Measurements from ENCODE around the gene GRAMD1A. TPM values are rescaled to one million over a fixed set of nuclear protein-coding genes. Genes with fewer than 3 reads are reported as not detected.

The GRAMD1A gene
- total RNA-seq, 1 donor from 2014 or later: 67.4 TPM

DNA sequence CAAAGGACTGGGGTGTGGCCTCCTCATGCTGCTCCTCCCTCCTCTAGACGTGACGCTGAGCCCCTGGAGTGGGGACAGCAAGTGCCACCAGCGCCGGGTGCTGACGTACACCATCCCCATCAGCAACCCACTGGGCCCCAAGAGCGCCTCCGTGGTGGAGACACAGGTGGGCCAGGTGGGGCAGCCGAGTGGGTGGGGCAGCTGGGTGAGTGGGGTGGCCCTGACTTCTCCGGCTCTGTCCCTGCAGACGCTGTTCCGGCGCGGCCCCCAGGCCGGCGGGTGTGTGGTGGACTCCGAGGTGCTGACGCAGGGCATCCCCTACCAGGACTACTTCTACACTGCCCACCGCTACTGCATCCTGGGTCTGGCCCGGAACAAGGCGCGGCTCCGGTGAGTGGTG, 19.0 kb downstream of the GRAMD1A start:
- Mint-ChIP-seq H3K27me3 (ENCODE audit: low read depth, unreplicated experiment) (no peaks in the 10 kb centered on the region), H3K9me3 (ENCODE audit: unreplicated experiment) (no peaks in the 10 kb centered on the region), H3K4me1 (ENCODE audit: low read depth, unreplicated experiment) (no peaks in the 10 kb centered on the region), H3K36me3 (ENCODE audit: low read depth, unreplicated experiment) (peaks cover 33% of the 10 kb centered on the region), H3K27ac (ENCODE audit: unreplicated experiment) (no peak overlapping the region), H3K4me3 (ENCODE audit: unreplicated experiment) (no peak overlapping the region)
- no peak overlapping the region for H3K4me2 ChIP-seq (ENCODE audit: low read length)
- no peak overlapping the region for H2AFZ ChIP-seq (ENCODE audit: low read depth, low read length)
- H3K27me3 ChIP-seq (ENCODE audit: insufficient read depth, low read length): no peaks in the 10 kb centered on the region
- FAIRE-seq: no peak
- H3K4me1 ChIP-seq (ENCODE audit: insufficient read depth, low read length): no peaks in the 10 kb centered on the region
- TF ChIP-seq, protein P1, sequence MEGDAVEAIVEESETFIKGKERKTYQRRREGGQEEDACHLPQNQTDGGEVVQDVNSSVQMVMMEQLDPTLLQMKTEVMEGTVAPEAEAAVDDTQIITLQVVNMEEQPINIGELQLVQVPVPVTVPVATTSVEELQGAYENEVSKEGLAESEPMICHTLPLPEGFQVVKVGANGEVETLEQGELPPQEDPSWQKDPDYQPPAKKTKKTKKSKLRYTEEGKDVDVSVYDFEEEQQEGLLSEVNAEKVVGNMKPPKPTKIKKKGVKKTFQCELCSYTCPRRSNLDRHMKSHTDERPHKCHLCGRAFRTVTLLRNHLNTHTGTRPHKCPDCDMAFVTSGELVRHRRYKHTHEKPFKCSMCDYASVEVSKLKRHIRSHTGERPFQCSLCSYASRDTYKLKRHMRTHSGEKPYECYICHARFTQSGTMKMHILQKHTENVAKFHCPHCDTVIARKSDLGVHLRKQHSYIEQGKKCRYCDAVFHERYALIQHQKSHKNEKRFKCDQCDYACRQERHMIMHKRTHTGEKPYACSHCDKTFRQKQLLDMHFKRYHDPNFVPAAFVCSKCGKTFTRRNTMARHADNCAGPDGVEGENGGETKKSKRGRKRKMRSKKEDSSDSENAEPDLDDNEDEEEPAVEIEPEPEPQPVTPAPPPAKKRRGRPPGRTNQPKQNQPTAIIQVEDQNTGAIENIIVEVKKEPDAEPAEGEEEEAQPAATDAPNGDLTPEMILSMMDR (IDR thresholded peaks at IDR 0.05; ENCODE audit: insufficient read depth, low read depth, low read length): no peak
- no peak for TF ChIP-seq EZH2 (IDR thresholded peaks at IDR 0.05; ENCODE audit: insufficient read depth, low read length)
- no peak for DNase-seq (ENCODE audit: low read depth)
- no peaks in the 10 kb centered on the region for H3K79me2 ChIP-seq (ENCODE audit: insufficient read depth, low read length)
- H3K9me3 ChIP-seq (ENCODE audit: insufficient read depth, low read depth, low read length): no peaks in the 10 kb centered on the region
- peaks cover 15% of the 10 kb centered on the region for H4K20me1 ChIP-seq (ENCODE audit: insufficient read depth, low read length)
- no peak overlapping the region for H3K4me3 ChIP-seq (ENCODE audit: insufficient read depth, low read depth, low read length)
- peaks cover 8% of the 10 kb centered on the region for H3K36me3 ChIP-seq (ENCODE audit: insufficient read depth, low read length)
- no peak overlapping the region for H3K9ac ChIP-seq (ENCODE audit: low read length)
- H3K27ac ChIP-seq (ENCODE audit: low read depth, low read length): no peak overlapping the region

DNA sequence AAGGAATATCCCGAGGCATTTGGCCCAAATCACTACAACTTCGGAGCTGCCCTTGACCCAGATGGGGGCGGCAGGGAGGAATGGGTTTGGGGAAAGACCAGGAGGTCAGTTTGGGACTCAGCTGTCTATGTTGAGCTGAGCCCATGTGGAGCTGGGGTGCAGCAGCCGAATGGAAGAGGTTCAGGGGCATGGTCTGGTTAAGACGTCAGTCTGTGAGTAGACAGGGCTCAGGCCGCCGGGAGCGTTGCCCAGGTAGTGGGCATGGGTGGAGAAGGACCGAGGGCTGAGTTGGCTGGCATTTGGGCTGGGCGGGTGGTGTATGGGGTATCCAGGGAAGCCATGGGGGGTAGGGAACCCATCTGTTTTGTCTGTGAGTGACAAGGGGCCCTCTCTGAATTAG, 20.9 kb downstream of the GRAMD1A start:
- TF ChIP-seq EZH2 (IDR thresholded peaks at IDR 0.05; ENCODE audit: insufficient read depth, low read length): no peak
- Mint-ChIP-seq H3K4me1 (ENCODE audit: low read depth, unreplicated experiment) (no peaks in the 10 kb centered on the region), H3K36me3 (ENCODE audit: low read depth, unreplicated experiment) (peaks cover 25% of the 10 kb centered on the region)

DNA sequence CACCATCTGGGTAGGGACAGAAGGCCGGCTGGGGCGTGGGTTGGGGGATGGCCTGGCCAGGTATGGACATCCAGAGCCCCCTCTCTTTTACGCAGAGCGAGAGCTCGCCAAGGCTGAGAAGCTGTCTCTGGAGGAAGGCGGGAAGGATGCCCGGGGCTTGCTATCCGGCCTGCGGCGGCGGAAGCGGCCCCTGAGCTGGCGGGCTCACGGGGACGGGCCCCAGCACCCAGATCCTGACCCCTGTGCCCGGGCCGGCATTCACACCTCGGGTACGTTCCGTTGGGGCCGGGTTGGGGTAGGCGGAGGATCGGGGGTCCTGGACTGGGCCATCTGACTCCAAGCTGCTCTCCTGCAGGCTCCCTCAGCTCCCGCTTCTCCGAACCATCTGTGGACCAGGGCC, 21.5 kb downstream of the GRAMD1A start:
- H3K4me2 ChIP-seq (ENCODE audit: low read length): no peak overlapping the region
- no peak overlapping the region for H3K4me3 ChIP-seq (ENCODE audit: insufficient read depth, low read depth, low read length)
- no peaks in the 10 kb centered on the region for H3K9me3 ChIP-seq (ENCODE audit: insufficient read depth, low read depth, low read length)
- H2AFZ ChIP-seq (ENCODE audit: low read depth, low read length): no peak overlapping the region
- FAIRE-seq: no peak
- Mint-ChIP-seq H3K9me3 (ENCODE audit: unreplicated experiment) (no peaks in the 10 kb centered on the region), H3K4me3 (ENCODE audit: unreplicated experiment) (no peak overlapping the region), H3K27me3 (ENCODE audit: low read depth, unreplicated experiment) (no peaks in the 10 kb centered on the region), H3K4me1 (ENCODE audit: low read depth, unreplicated experiment) (no peaks in the 10 kb centered on the region), H3K36me3 (ENCODE audit: low read depth, unreplicated experiment) (peaks cover 25% of the 10 kb centered on the region), H3K27ac (ENCODE audit: unreplicated experiment) (no peak overlapping the region)
- H4K20me1 ChIP-seq (ENCODE audit: insufficient read depth, low read length): peaks cover 23% of the 10 kb centered on the region
- no peaks in the 10 kb centered on the region for H3K27me3 ChIP-seq (ENCODE audit: insufficient read depth, low read length)
- TF ChIP-seq EZH2 (IDR thresholded peaks at IDR 0.05; ENCODE audit: insufficient read depth, low read length): no peak
- TF ChIP-seq, protein P1 (IDR thresholded peaks at IDR 0.05; ENCODE audit: insufficient read depth, low read depth, low read length): no peak
- no peak overlapping the region for H3K9ac ChIP-seq (ENCODE audit: low read length)
- no peak overlapping the region for H3K27ac ChIP-seq (ENCODE audit: low read depth, low read length)
- DNase-seq (ENCODE audit: low read depth): no peak
- H3K79me2 ChIP-seq (ENCODE audit: insufficient read depth, low read length): no peaks in the 10 kb centered on the region
- H3K36me3 ChIP-seq (ENCODE audit: insufficient read depth, low read length): peaks cover 2% of the 10 kb centered on the region
- no peaks in the 10 kb centered on the region for H3K4me1 ChIP-seq (ENCODE audit: insufficient read depth, low read length)

More for the DNA sequence above, 20.9 kb downstream of the GRAMD1A start:
- peaks cover 19% of the 10 kb centered on the region for H4K20me1 ChIP-seq (ENCODE audit: insufficient read depth, low read length)
- H3K27me3 ChIP-seq (ENCODE audit: insufficient read depth, low read length): no peaks in the 10 kb centered on the region
- no peak overlapping the region for H3K27ac ChIP-seq (ENCODE audit: low read depth, low read length)
- no peak overlapping the region for H3K27ac Mint-ChIP-seq (ENCODE audit: unreplicated experiment)
- no peak overlapping the region for H3K4me3 ChIP-seq (ENCODE audit: insufficient read depth, low read depth, low read length)
- peaks cover 4% of the 10 kb centered on the region for H3K36me3 ChIP-seq (ENCODE audit: insufficient read depth, low read length)
- no peaks in the 10 kb centered on the region for H3K9me3 ChIP-seq (ENCODE audit: insufficient read depth, low read depth, low read length)
- no peak overlapping the region for H3K4me2 ChIP-seq (ENCODE audit: low read length)
- H3K79me2 ChIP-seq (ENCODE audit: insufficient read depth, low read length): no peaks in the 10 kb centered on the region
- no peaks in the 10 kb centered on the region for H3K4me1 ChIP-seq (ENCODE audit: insufficient read depth, low read length)
- FAIRE-seq: no peak
- no peaks in the 10 kb centered on the region for H3K27me3 Mint-ChIP-seq (ENCODE audit: low read depth, unreplicated experiment)
- H3K9me3 Mint-ChIP-seq (ENCODE audit: unreplicated experiment): no peaks in the 10 kb centered on the region
- no peak overlapping the region for H3K4me3 Mint-ChIP-seq (ENCODE audit: unreplicated experiment)
- no peak overlapping the region for H2AFZ ChIP-seq (ENCODE audit: low read depth, low read length)
- no peak for DNase-seq (ENCODE audit: low read depth)
- H3K9ac ChIP-seq (ENCODE audit: low read length): no peak overlapping the region

Data from astrocyte (in vitro differentiated cells and primary cell).